OCI-LY7 (cell line): Measurements from ENCODE around the gene LBP. TPM values are rescaled to one million over a fixed set of nuclear protein-coding genes. Genes with fewer than 3 reads are reported as not detected.
A peak's percentile ranks its signal among the peaks of the same experiment; 100 is the strongest.

Source experiments
- BruUV-seq: library from RNA; stranded (reverse); fragments of 400-500 nt; replicated peaks from 2 replicates; lab custom pipeline; 2021; lab: Mats Ljungman, UMichigan
- CTCF ChIA-PET: fragments of 300-600 bp; sonication (Branson Sonifier 250); formaldehyde crosslinking; loops from one replicate; lab custom pipeline; 2022; ENCODE audit warnings: antibody characterized with exemption; ENCODE audit not compliant: unreplicated experiment; lab: Charles Lee
- POLR2A ChIA-PET: fragments of 300-600 bp; sonication (Branson Sonifier 250); formaldehyde crosslinking; loops from one replicate; lab custom pipeline; 2022; ENCODE audit warnings: antibody characterized with exemption; lab: Charles Lee
- DNase-seq: peaks from one replicate; pipeline ENCODE4 v3.0.0-alpha.2; 2015; ENCODE audit warnings: low spot score
- H2AFZ ChIP-seq: fragments of 200-600 bp; sonication (generic), shearing (Covaris generic); 2 replicates; pipeline ENCODE4 v1.6.1; 2014; ENCODE audit warnings: mild to moderate bottlenecking, antibody characterized with exemption, low read length, moderate library complexity
- H3K27ac ChIP-seq: fragments of 200-600 bp; sonication (generic); 2 replicates; pipeline ENCODE4 v1.5.1; 2014; ENCODE audit warnings: mixed run types, low read depth, mild to moderate bottlenecking, moderate library complexity, low read length, inconsistent platforms; ENCODE audit not compliant: poor library complexity, severe bottlenecking
- H3K36me3 ChIP-seq: fragments of 200-600 bp; sonication (generic); 2 replicates; pipeline ENCODE4 v1.6.1; 2014; ENCODE audit warnings: mild to moderate bottlenecking, antibody characterized with exemption, low read length, moderate library complexity, mixed read lengths; ENCODE audit not compliant: insufficient read depth
- H3K4me1 ChIP-seq: fragments of 200-600 bp; sonication (generic); 2 replicates; pipeline ENCODE4 v1.5.1; 2014; ENCODE audit warnings: mild to moderate bottlenecking, low read length; ENCODE audit not compliant: insufficient read depth, poor library complexity, severe bottlenecking
- H3K4me2 ChIP-seq: fragments of 200-600 bp; sonication (generic); 2 replicates; pipeline ENCODE4 v1.6.1; 2014; ENCODE audit warnings: mild to moderate bottlenecking, low read length
- H3K4me3 ChIP-seq: fragments of 200-600 bp; sonication (generic); 2 replicates; pipeline ENCODE4 v1.5.1; 2014; ENCODE audit warnings: mild to moderate bottlenecking, low read depth, low read length; ENCODE audit not compliant: poor library complexity, severe bottlenecking
- H3K79me2 ChIP-seq: fragments of 200-600 bp; sonication (generic); 2 replicates; pipeline ENCODE4 v1.6.1; 2016; ENCODE audit warnings: low read depth, mild to moderate bottlenecking, low read length, moderate library complexity, mixed read lengths; ENCODE audit not compliant: insufficient read depth
- H3K9me2 ChIP-seq: fragments of 200-600 bp; sonication (generic); 2 replicates; pipeline ENCODE4 v1.6.1; 2016; ENCODE audit warnings: mild to moderate bottlenecking, low read length, mixed read lengths; ENCODE audit not compliant: insufficient read depth
- H3K9me3 ChIP-seq: fragments of 200-600 bp; sonication (generic); 2 replicates; pipeline ENCODE4 v1.6.1; 2014; ENCODE audit warnings: mild to moderate bottlenecking, mixed run types, low read length, mixed read lengths
- H4K20me1 ChIP-seq: fragments of 200-600 bp; sonication (generic); 2 replicates; pipeline ENCODE4 v1.6.1; 2014; ENCODE audit warnings: mild to moderate bottlenecking, antibody characterized with exemption, low read length, moderate library complexity, mixed read lengths; ENCODE audit not compliant: insufficient read depth
- EZH2phosphoT487 ChIP-seq: fragments of 200-600 bp; sonication (generic); IDR thresholded peaks from 2 replicates; pipeline ENCODE4 v1.6.1; 2018; ENCODE audit warnings: low read depth, borderline replicate concordance, mild to moderate bottlenecking, mixed run types, antibody characterized with exemption, low read length, moderate library complexity, mixed read lengths
- intact Hi-C: fragments of 100-400 bp; cut with micrococcal nuclease; formaldehyde crosslinking; loops from one replicate; pipeline ENCODE4 v1.10.0; 2022; ENCODE audit not compliant: unreplicated experiment
- small RNA-seq: library from RNA; depleted of rRNA; stranded (forward); fragments of <200 nt; gene quantifications from one replicate; pipeline ENCODE3, GENCODE V24; 2014
- total RNA-seq, 2 experiments: library from RNA; depleted of rRNA in 1 of 2; stranded (reverse); fragments of >200 nt in 1 of 2; shearing (Covaris generic) in 1 of 2; gene quantifications; 2 replicates each; pipeline ENCODE4 v1.2.3, GENCODE V29; 2014 to 2022
- TF ChIP-seq, protein P1 (sequence below): fragments of 200-600 bp; sonication (generic); conservative IDR thresholded peaks from 2 replicates; pipeline ENCODE4 v1.5.1; 2014; ENCODE audit warnings: mild to moderate bottlenecking, antibody characterized with exemption, low read length, moderate library complexity, mixed read lengths

Gene LBP
- total RNA-seq, 2 experiments from 2014 or later = not detected

DNA sequence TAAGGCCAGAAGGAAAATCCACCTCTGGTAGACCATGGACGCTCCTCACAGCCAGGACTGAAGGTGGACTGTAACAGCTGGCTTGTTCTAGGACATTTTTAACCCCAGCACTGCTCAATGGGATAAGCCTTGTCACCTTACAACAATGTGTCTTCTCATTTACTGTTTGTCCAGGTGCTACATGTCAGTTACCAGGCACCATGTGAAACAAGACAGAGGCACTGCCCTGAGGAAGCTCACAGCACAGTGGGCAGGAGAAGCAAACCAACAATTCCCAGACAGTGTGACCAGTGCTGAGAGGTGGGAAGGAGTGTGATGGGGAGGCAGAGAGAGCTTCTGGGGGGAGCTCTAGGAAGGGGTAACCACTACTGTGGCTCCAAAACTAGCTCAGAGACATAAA is 78.1 kb downstream of the LBP start:
- H3K4me2 ChIP-seq = no peak overlapping the region
- POLR2A ChIA-PET = interaction anchor here (0.6 kb wide), 1 partner anchor 102 kb away, joined by 3 read pairs; no protein-coding TSS in a partner anchor

DNA sequence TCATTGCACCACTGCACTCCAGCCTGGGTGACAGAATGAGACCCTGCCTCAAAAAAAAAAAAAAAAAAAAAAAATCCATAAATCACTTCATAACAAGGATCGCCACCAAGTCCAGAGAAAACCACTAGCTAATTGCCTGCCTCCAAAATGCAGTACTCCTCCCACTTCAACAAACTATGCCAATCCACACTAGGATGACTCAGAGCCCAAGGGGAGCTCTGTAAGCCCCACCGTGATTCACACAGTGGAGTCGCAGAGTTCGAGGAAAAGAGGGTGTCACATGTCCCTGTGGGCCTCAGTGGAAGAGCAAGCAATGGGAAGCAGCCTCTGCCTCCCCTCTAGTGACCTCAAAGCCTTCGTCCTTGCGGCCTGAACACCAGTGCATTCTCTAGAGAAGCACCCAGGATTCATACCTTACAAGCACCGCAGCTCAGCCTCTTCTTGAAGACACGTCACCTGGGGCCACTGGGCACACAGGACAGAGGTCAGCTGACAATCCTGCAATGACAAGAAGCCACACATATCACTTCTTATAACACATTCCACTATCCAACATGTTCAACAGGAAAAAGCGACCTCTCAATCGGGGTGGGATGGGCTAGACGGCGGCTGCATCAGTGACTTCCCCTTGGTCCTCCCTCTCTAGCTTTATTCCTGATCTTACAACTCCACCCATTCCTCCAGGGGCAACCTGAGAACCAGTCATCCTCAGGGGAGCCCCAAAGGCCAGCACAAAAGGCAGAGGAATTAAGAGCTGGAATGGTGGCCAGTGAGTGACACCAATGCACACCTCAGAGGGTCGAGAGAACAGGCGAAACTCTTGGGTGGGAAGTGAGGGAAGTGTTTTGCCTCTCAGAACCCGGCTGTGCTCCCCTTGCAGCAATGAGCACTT is 80.0 kb downstream of the LBP start:
- peaks cover 98% of the 10 kb centered on the region for H3K36me3 ChIP-seq
- ChIA-PET POLR2A (interaction anchor here (0.7 kb wide), 1 partner anchor 76 kb away, joined by 3 read pairs; no protein-coding TSS in a partner anchor), CTCF (no interaction called here)
- H3K4me1 ChIP-seq = peaks cover 2% of the 10 kb centered on the region
- H4K20me1 ChIP-seq = peaks cover 40% of the 10 kb centered on the region
- no peaks in the 10 kb centered on the region for H3K9me2 ChIP-seq
- no peak overlapping the region for H3K4me3 ChIP-seq
- TF ChIP-seq, protein P1, sequence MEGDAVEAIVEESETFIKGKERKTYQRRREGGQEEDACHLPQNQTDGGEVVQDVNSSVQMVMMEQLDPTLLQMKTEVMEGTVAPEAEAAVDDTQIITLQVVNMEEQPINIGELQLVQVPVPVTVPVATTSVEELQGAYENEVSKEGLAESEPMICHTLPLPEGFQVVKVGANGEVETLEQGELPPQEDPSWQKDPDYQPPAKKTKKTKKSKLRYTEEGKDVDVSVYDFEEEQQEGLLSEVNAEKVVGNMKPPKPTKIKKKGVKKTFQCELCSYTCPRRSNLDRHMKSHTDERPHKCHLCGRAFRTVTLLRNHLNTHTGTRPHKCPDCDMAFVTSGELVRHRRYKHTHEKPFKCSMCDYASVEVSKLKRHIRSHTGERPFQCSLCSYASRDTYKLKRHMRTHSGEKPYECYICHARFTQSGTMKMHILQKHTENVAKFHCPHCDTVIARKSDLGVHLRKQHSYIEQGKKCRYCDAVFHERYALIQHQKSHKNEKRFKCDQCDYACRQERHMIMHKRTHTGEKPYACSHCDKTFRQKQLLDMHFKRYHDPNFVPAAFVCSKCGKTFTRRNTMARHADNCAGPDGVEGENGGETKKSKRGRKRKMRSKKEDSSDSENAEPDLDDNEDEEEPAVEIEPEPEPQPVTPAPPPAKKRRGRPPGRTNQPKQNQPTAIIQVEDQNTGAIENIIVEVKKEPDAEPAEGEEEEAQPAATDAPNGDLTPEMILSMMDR = no peak
- TF ChIP-seq EZH2phosphoT487 = no peak
- no peaks in the 10 kb centered on the region for H3K9me3 ChIP-seq
- no TSS peak for BruUV-seq
- H3K27ac ChIP-seq = no peak overlapping the region
- intact Hi-C loops = no loop called here
- H3K79me2 ChIP-seq = peaks cover 52% of the 10 kb centered on the region
- H3K4me2 ChIP-seq = no peak overlapping the region
- no peak overlapping the region for H2AFZ ChIP-seq
- DNase-seq = no peak

More for the DNA sequence above, 78.1 kb downstream of the LBP start:
- H3K4me3 ChIP-seq = no peak overlapping the region
- no peak overlapping the region for H2AFZ ChIP-seq
- H3K4me1 ChIP-seq = no peaks in the 10 kb centered on the region
- no peak overlapping the region for H3K27ac ChIP-seq
- H3K36me3 ChIP-seq = peaks cover 100% of the 10 kb centered on the region
- no peak for DNase-seq
- peaks cover 34% of the 10 kb centered on the region for H3K79me2 ChIP-seq
- no peaks in the 10 kb centered on the region for H3K9me2 ChIP-seq
- 0 out of 2 replicates have a peak, but pooled peaks cover 32% of the 10 kb centered on the region for H4K20me1 ChIP-seq
- CTCF ChIA-PET = no interaction called here
- no peaks in the 10 kb centered on the region for H3K9me3 ChIP-seq
- intact Hi-C loops = no loop called here
- BruUV-seq = no TSS peak
- TF ChIP-seq, protein P1 = no peak
- no peak for TF ChIP-seq EZH2phosphoT487

Small RNA genes within 50 kb of the gene (small RNA-seq; reads per million reads assigned to genes)
- gene RF00056 (not detected), gene SNORA71B (44.3 reads per million, percentile 98 among the genes with 10 or more reads in this experiment)

Other genes with a start within 250 kb of the LBP start
- not detected in 2 replicates for gene TGM2, start 181.2 kb upstream of the LBP start, total RNA-seq (2014; rRNA removed; shearing (Covaris generic))
- 0.18 TPM in 1 of 2 replicates, not detected in the other for gene TGM2, start 181.2 kb upstream of the LBP start, total RNA-seq (2022)
- gene KIAA1755, start 85.7 kb upstream of the LBP start, total RNA-seq (2014; rRNA removed; shearing (Covaris generic)) = not detected in 2 replicates
- not detected in 2 replicates for gene KIAA1755, start 85.7 kb upstream of the LBP start, total RNA-seq (2022)
- gene BPI, start 42.3 kb upstream of the LBP start, total RNA-seq (2014; rRNA removed; shearing (Covaris generic)) = not detected in 2 replicates
- gene BPI, start 42.3 kb upstream of the LBP start, total RNA-seq (2022) = not detected in 2 replicates
- 30.0 and 49.1 TPM in 2 replicates for gene SNHG17, start 88.8 kb downstream of the LBP start, total RNA-seq (2014; rRNA removed; shearing (Covaris generic))
- 96.3 and 111 TPM in 2 replicates for gene SNHG17, start 88.8 kb downstream of the LBP start, total RNA-seq (2022)
- 19.0 and 20.9 TPM in 2 replicates for gene RALGAPB, start 126.4 kb downstream of the LBP start, total RNA-seq (2014; rRNA removed; shearing (Covaris generic))
- gene RALGAPB, start 126.4 kb downstream of the LBP start, total RNA-seq (2022) = 40.0 and 42.9 TPM in 2 replicates
- gene ADIG, start 234.7 kb downstream of the LBP start, total RNA-seq (2014; rRNA removed; shearing (Covaris generic)) = not detected in 2 replicates
- not detected in 2 replicates for gene ADIG, start 234.7 kb downstream of the LBP start, total RNA-seq (2022)